ENCODE results near the gene GRAMD4. TPM values are rescaled to one million over a fixed set of nuclear protein-coding genes. Genes with fewer than 3 reads are reported as not detected.

The GRAMD4 gene
- total and polyA plus RNA-seq, 2 experiments from 2014 or later, result 21.8 to 31.0 TPM

- no peaks in the 10 kb centered on the region for H3K9me3 ChIP-seq (ENCODE audit: low read depth)
- H3K9me2 ChIP-seq (replicated peaks; ENCODE audit: insufficient read depth), result no peaks in the 10 kb centered on the region
- no peaks in the 10 kb centered on the region for H3K27me3 ChIP-seq
- H3K27ac ChIP-seq, result no peak overlapping the region
- no peaks in the 10 kb centered on the region for H3K4me1 ChIP-seq (ENCODE audit: insufficient read depth)
- TF ChIP-seq CTCF (IDR thresholded peaks at IDR 0.05; ENCODE audit: poor library complexity), result no peak
- TF ChIP-seq EZH2phosphoT487 (IDR thresholded peaks at IDR 0.05; ENCODE audit: low read depth, severe bottlenecking, unreplicated experiment), result no peak
- TF ChIP-seq EZH2 (IDR thresholded peaks at IDR 0.05; ENCODE audit: borderline replicate concordance), result no peak
- H3K4me3 ChIP-seq, result no peak overlapping the region
- WGBS (ENCODE audit: low lambda C conversion rate, missing lambda C conversion rate), result 96% methylated on average over 24 of the region's 24 CpGs
- no peak overlapping the region for H2AFZ ChIP-seq
- H3K36me3 ChIP-seq (replicated peaks; ENCODE audit: insufficient read depth, low read depth), result no peaks in the 10 kb centered on the region
- no peaks in the 10 kb centered on the region for H4K20me1 ChIP-seq (ENCODE audit: insufficient read depth, poor library complexity, severe bottlenecking)
- DNase-seq (ENCODE audit: low spot score), result no peak
- no peaks in the 10 kb centered on the region for H3K79me2 ChIP-seq
- H3K4me2 ChIP-seq, result no peak overlapping the region
Measured at GRCh38 chr22:46697811-46698515, 77.8 kb downstream of the GRAMD4 start.

GRCh38 chr22:46699091-46699490, 78.9 kb downstream of the GRAMD4 start:
- Histone ChIP-seq H3K9me2 (replicated peaks; ENCODE audit: insufficient read depth) (no peaks in the 10 kb centered on the region), H3K4me1 (ENCODE audit: insufficient read depth) (no peaks in the 10 kb centered on the region), H2AFZ (no peak overlapping the region), H4K20me1 (ENCODE audit: insufficient read depth, poor library complexity, severe bottlenecking) (no peaks in the 10 kb centered on the region), H3K79me2 (no peaks in the 10 kb centered on the region), H3K4me3 (no peak overlapping the region), H3K9me3 (ENCODE audit: low read depth) (no peaks in the 10 kb centered on the region), H3K36me3 (replicated peaks; ENCODE audit: insufficient read depth, low read depth) (no peaks in the 10 kb centered on the region), H3K4me2 (no peak overlapping the region), H3K27ac (no peak overlapping the region), H3K27me3 (no peaks in the 10 kb centered on the region)
- no peak for DNase-seq (ENCODE audit: low spot score)
- WGBS (ENCODE audit: low lambda C conversion rate, missing lambda C conversion rate), result 95% methylated on average over 17 of the region's 17 CpGs
- TF ChIP-seq CTCF (IDR thresholded peaks at IDR 0.05; ENCODE audit: poor library complexity), result no peak
- no peak for TF ChIP-seq EZH2phosphoT487 (IDR thresholded peaks at IDR 0.05; ENCODE audit: low read depth, severe bottlenecking, unreplicated experiment)
- no peak for TF ChIP-seq EZH2 (IDR thresholded peaks at IDR 0.05; ENCODE audit: borderline replicate concordance)

- H3K79me2 ChIP-seq, result no peaks in the 10 kb centered on the region
- no peak overlapping the region for H3K4me3 ChIP-seq
- no peak overlapping the region for H3K4me2 ChIP-seq
- H4K20me1 ChIP-seq (ENCODE audit: insufficient read depth, poor library complexity, severe bottlenecking), result no peaks in the 10 kb centered on the region
- no peaks in the 10 kb centered on the region for H3K4me1 ChIP-seq (ENCODE audit: insufficient read depth)
- no peak for DNase-seq (ENCODE audit: low spot score)
- TF ChIP-seq EZH2 (IDR thresholded peaks at IDR 0.05; ENCODE audit: borderline replicate concordance), result no peak
- TF ChIP-seq EZH2phosphoT487 (IDR thresholded peaks at IDR 0.05; ENCODE audit: low read depth, severe bottlenecking, unreplicated experiment), result no peak
- H3K36me3 ChIP-seq (replicated peaks; ENCODE audit: insufficient read depth, low read depth), result no peaks in the 10 kb centered on the region
- no peaks in the 10 kb centered on the region for H3K9me3 ChIP-seq (ENCODE audit: low read depth)
- H3K9me2 ChIP-seq (replicated peaks; ENCODE audit: insufficient read depth), result no peaks in the 10 kb centered on the region
- WGBS (ENCODE audit: low lambda C conversion rate, missing lambda C conversion rate), result 96% methylated on average over 33 of the region's 33 CpGs
- no peak overlapping the region for H3K27ac ChIP-seq
- H2AFZ ChIP-seq, result no peak overlapping the region
- H3K27me3 ChIP-seq, result no peaks in the 10 kb centered on the region
Measured at GRCh38 chr22:46701262-46701661, 81.1 kb downstream of the GRAMD4 start.

- Histone ChIP-seq H3K79me2 (no peaks in the 10 kb centered on the region), H3K9me2 (replicated peaks; ENCODE audit: insufficient read depth) (no peaks in the 10 kb centered on the region), H3K27me3 (no peaks in the 10 kb centered on the region), H3K4me1 (ENCODE audit: insufficient read depth) (no peaks in the 10 kb centered on the region), H4K20me1 (ENCODE audit: insufficient read depth, poor library complexity, severe bottlenecking) (no peaks in the 10 kb centered on the region), H3K27ac (no peak overlapping the region), H3K4me2 (no peak overlapping the region), H2AFZ (no peak overlapping the region), H3K36me3 (replicated peaks; ENCODE audit: insufficient read depth, low read depth) (no peaks in the 10 kb centered on the region), H3K4me3 (no peak overlapping the region), H3K9me3 (ENCODE audit: low read depth) (no peaks in the 10 kb centered on the region)
- 94% methylated on average over 18 of the region's 26 CpGs for WGBS (ENCODE audit: low lambda C conversion rate, missing lambda C conversion rate)
- TF ChIP-seq CTCF (IDR thresholded peaks at IDR 0.05; ENCODE audit: poor library complexity) (no peak), EZH2 (IDR thresholded peaks at IDR 0.05; ENCODE audit: borderline replicate concordance) (no peak), EZH2phosphoT487 (IDR thresholded peaks at IDR 0.05; ENCODE audit: low read depth, severe bottlenecking, unreplicated experiment) (no peak)
- peak; percentile 7 for DNase-seq (ENCODE audit: low spot score)
Measured at GRCh38 chr22:46703171-46703995, 83.2 kb downstream of the GRAMD4 start.
